Neutrophil (primary cell): ENCODE results near the gene AGPAT4.

Experiments used
- H3K27ac ChIP-seq: fragments of 200-600 bp; sonication (generic); 2 replicates; pipeline ENCODE4 v1.5.1; 2016; ENCODE audit warnings: mild to moderate bottlenecking, moderate library complexity
- H3K27me3 ChIP-seq: fragments of 200-600 bp; sonication (generic); 2 replicates; pipeline ENCODE4 v1.6.0; 2016; ENCODE audit warnings: mild to moderate bottlenecking
- H3K36me3 ChIP-seq: fragments of 200-600 bp; sonication (generic); 2 replicates; pipeline ENCODE4 v1.5.1; 2017
- H3K4me1 ChIP-seq, 2 experiments: fragments of 200-600 bp in 1 of 2; sonication (generic) in 1 of 2; 1 replicate in 1 of 2; 2 replicates in 1 of 2; pipeline versions ENCODE4 v1.5.1 to v1.6.1; 2013 to 2016; ENCODE audit warnings: low read depth in 1 of 2, low read length in 1 of 2, mild to moderate bottlenecking in 1 of 2, moderate library complexity in 1 of 2; ENCODE audit not compliant: control insufficient read depth in 1 of 2, insufficient read depth in 1 of 2
- H3K4me3 ChIP-seq, 2 experiments: fragments of 200-600 bp in 1 of 2; sonication (generic) in 1 of 2; 1 replicate in 1 of 2; 2 replicates in 1 of 2; pipeline ENCODE4 v1.5.1; 2013 to 2016; ENCODE audit warnings: low read depth in 1 of 2, low read length in 1 of 2, mild to moderate bottlenecking in 1 of 2, moderate library complexity in 1 of 2
- H3K9me3 ChIP-seq: fragments of 200-600 bp; sonication (generic); 2 replicates; pipeline ENCODE4 v1.5.1; 2016
- TF ChIP-seq, protein P1 (sequence below): fragments of 200-600 bp; sonication (generic); IDR thresholded peaks from 2 replicates; pipeline ENCODE4 v1.5.1; 2016; ENCODE audit warnings: antibody characterized with exemption

Gene AGPAT4

GRCh38 chr6:161117308-161117707 lies 156.6 kb downstream of the AGPAT4 start:
- Histone ChIP-seq H3K9me3 (no peaks in the 10 kb centered on the region), H3K4me3 (no peak overlapping the region), H3K36me3 (peaks cover 40% of the 10 kb centered on the region), H3K27me3 (no peaks in the 10 kb centered on the region), H3K27ac (no peak overlapping the region), H3K4me1 (peaks cover 0 to 4% of the 10 kb centered on the region in 2 experiments)
- TF ChIP-seq, protein P1, sequence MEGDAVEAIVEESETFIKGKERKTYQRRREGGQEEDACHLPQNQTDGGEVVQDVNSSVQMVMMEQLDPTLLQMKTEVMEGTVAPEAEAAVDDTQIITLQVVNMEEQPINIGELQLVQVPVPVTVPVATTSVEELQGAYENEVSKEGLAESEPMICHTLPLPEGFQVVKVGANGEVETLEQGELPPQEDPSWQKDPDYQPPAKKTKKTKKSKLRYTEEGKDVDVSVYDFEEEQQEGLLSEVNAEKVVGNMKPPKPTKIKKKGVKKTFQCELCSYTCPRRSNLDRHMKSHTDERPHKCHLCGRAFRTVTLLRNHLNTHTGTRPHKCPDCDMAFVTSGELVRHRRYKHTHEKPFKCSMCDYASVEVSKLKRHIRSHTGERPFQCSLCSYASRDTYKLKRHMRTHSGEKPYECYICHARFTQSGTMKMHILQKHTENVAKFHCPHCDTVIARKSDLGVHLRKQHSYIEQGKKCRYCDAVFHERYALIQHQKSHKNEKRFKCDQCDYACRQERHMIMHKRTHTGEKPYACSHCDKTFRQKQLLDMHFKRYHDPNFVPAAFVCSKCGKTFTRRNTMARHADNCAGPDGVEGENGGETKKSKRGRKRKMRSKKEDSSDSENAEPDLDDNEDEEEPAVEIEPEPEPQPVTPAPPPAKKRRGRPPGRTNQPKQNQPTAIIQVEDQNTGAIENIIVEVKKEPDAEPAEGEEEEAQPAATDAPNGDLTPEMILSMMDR = no peak

DNA sequence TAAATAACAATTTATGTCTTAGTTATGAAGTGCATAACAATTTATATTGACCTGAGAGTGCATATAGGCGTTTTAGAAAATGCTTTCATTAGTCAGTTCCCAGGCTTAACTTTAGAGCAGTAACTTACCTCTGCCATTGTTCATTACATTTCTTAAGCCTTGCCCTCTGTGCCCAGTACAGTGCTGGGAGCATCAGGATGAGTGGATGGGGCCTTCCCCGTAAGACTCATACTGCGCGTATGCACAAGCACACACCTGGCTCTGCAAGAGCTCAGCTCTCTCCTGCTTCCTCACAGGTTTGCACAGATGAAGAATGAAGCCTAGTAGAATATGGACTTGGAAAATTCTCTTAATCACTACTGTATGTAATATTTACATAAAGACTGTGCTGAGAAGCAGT lies 157.3 kb downstream of the AGPAT4 start:
- Histone ChIP-seq H3K9me3 (no peaks in the 10 kb centered on the region), H3K27me3 (no peaks in the 10 kb centered on the region), H3K4me1 (peaks cover 0 to 4% of the 10 kb centered on the region in 2 experiments), H3K36me3 (peaks cover 47% of the 10 kb centered on the region), H3K27ac (no peak overlapping the region), H3K4me3 (no peak overlapping the region)
- TF ChIP-seq, protein P1 = no peak

- no peak overlapping the region for H3K27ac ChIP-seq
- no peaks in the 10 kb centered on the region for H3K27me3 ChIP-seq
- TF ChIP-seq, protein P1 = no peak
- H3K4me3 ChIP-seq = no peak overlapping the region
- H3K4me1 ChIP-seq = peaks cover 0 to 4% of the 10 kb centered on the region in 2 experiments
- H3K36me3 ChIP-seq = peaks cover 58% of the 10 kb centered on the region
- no peaks in the 10 kb centered on the region for H3K9me3 ChIP-seq
Observed at GRCh38 chr6:161115468-161115867, 158.4 kb downstream of the AGPAT4 start.

GRCh38 chr6:161111261-161111660 lies 162.6 kb downstream of the AGPAT4 start:
- Histone ChIP-seq H3K4me1 (peaks cover 11 to 20% of the 10 kb centered on the region in 2 experiments), H3K27ac (no peak overlapping the region), H3K9me3 (no peaks in the 10 kb centered on the region), H3K27me3 (no peaks in the 10 kb centered on the region), H3K4me3 (no peak overlapping the region), H3K36me3 (peaks cover 78% of the 10 kb centered on the region)
- TF ChIP-seq, protein P1 = no peak

DNA sequence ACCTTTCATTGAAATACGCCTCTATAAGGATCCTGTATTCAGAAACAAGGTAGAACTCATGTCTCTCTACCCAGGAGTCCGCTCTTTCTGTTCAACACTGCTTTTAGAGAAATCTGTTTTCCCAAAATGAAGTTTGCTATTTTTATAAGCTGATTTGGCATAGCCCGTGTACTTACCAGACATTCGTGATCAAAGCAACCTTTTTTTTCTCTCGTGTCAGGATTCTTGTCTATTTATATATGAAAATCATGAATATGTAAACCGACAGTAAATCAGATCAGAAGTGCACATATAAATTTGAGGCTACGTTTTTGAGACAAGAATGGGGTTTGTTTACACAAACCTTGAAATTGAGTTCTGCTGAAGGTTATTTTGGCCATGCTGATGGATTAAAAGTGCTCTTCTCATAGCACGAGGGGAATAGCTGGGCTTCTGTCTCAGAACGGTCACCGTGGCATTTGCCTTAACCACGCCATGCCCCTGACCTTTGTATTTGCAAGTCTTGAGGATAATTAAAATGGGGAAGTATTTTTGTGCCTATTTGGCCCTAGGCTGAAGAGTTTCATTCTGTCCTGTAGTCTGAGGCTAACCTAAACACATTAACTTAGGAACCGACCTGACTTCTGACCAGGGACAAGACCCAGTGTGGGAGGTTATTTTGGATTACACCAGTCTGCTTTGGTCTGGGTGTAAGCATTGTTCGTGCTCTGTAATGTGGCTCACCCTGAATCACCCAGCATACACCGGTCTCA lies 163.7 kb downstream of the AGPAT4 start:
- Histone ChIP-seq H3K27me3 (no peaks in the 10 kb centered on the region), H3K4me1 (peaks cover 11 to 20% of the 10 kb centered on the region in 2 experiments), H3K4me3 (no peak overlapping the region), H3K36me3 (peaks cover 75% of the 10 kb centered on the region), H3K27ac (no peak overlapping the region), H3K9me3 (no peaks in the 10 kb centered on the region)
- TF ChIP-seq, protein P1 = no peak
